SJSA1 (cell line): ENCODE measurements around the gene PYY. TPM values are rescaled to one million over a fixed set of nuclear protein-coding genes. Genes with fewer than 3 reads are reported as not detected.
A peak's percentile ranks its signal among the peaks of the same experiment; 100 is the strongest.

Source experiments
- DNase-seq, 2 experiments: peaks; one replicate each; pipeline ENCODE4 v3.0.0-alpha.2; 2015 to 2020; ENCODE audit warnings: low spot score in 2 of 2, low read depth in 1 of 2
- H3K27ac ChIP-seq: fragments of 250-450 bp; sonication (Bioruptor Pico); 2 replicates; pipeline ENCODE4 v1.5.1; 2020; ENCODE audit warnings: mild to moderate bottlenecking, moderate library complexity
- H3K27me3 ChIP-seq: fragments of 250-450 bp; sonication (Bioruptor Pico); replicated peaks from 2 replicates; pipeline ENCODE4 v1.5.1; 2020; ENCODE audit warnings: mild to moderate bottlenecking, moderate library complexity
- H3K36me3 ChIP-seq: fragments of 250-450 bp; sonication (Bioruptor Pico); 2 replicates; pipeline ENCODE4 v1.5.1; 2020; ENCODE audit warnings: mild to moderate bottlenecking
- H3K4me1 ChIP-seq: fragments of 250-450 bp; sonication (Bioruptor Pico); replicated peaks from 2 replicates; pipeline ENCODE4 v1.6.1; 2021; ENCODE audit warnings: mild to moderate bottlenecking
- H3K4me3 ChIP-seq: fragments of 250-450 bp; sonication (Bioruptor Pico); 2 replicates; pipeline ENCODE4 v1.5.1; 2020; ENCODE audit warnings: mild to moderate bottlenecking
- H3K9me3 ChIP-seq: fragments of 250-450 bp; sonication (Bioruptor Pico); replicated peaks from 2 replicates; pipeline ENCODE4 v1.5.1; 2020; ENCODE audit warnings: mild to moderate bottlenecking
- total RNA-seq: library from RNA; depleted of rRNA; stranded (reverse); fragments of >200 nt; shearing (Covaris generic); gene quantifications from 2 replicates; pipeline ENCODE4 v1.2.3, GENCODE V29; 2014; rRNA removed

PYY gene
- total RNA-seq, 1 experiment from 2014 or later = not detected

DNA sequence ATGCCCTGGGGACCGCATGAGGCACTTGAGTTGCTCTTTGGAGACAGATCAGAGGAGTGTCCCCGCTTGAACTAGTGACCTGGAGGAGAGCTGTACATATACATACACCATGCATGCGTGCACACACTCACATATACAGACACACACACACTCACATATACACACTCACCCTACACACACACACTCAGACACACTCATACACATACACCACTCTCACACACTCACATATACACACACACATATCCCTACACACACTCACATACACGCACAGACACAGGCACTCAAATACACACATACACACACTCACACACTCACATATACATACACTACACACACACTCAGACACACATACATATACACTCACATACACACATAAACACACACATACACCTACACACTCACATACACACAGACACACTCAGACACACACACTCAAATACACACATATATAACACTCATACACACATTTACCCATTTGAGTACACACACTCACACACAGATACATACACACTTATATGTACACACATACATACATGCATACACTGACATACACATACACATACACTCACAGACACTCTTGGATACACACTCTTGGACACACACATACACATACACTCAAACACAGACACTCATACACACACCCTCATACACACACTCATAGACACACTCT lies 41.0 kb downstream of the PYY start:
- H3K27me3 ChIP-seq = peaks cover 66% of the 10 kb centered on the region
- peaks cover 6% of the 10 kb centered on the region for H3K4me1 ChIP-seq
- H3K4me3 ChIP-seq = no peak overlapping the region
- DNase-seq = no peak
- no peaks in the 10 kb centered on the region for H3K9me3 ChIP-seq
- no peak overlapping the region for H3K27ac ChIP-seq
- H3K36me3 ChIP-seq = no peaks in the 10 kb centered on the region

- Histone ChIP-seq H3K36me3 (no peaks in the 10 kb centered on the region), H3K27me3 (peaks cover 70% of the 10 kb centered on the region), H3K4me3 (no peak overlapping the region), H3K4me1 (peaks cover 15% of the 10 kb centered on the region), H3K27ac (no peak overlapping the region), H3K9me3 (no peaks in the 10 kb centered on the region)
- no peak for DNase-seq
Measured at GRCh38 chr17:43911904-43912303, 41.8 kb downstream of the PYY start.

DNA sequence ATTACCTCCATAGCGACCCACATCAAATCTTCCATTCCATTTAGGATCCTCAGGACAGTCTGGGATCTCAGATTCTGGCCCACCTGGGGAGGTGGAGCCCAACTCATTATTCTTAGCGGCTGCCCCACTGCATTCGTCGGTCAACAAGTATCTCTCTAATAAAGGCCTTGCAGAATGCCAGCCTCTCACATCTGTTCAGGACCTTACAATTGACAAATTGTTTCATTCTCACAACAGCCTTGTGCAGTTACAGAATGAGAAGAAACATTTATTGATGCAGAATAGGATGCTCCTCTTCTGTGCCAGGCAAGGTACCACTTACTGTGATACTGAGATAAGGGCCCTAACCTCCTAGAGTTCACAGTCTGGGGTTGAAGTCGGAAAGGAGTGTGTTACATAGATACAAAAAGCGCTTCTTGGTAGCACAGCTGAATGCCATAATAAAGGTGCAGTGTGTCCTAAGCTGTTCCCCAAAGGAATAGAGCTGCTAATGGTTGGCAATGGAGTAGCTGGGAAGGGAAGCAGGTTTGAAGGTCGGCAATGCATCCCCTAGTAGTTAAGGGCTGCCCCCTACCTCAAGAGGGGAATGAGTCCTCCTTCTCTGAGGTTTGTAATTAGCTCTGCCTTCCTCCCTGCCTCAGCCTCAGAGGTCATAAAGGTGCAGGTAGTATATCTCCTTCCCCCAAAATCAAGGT lies 44.1 kb downstream of the PYY start:
- Histone ChIP-seq H3K9me3 (no peaks in the 10 kb centered on the region), H3K4me1 (peaks cover 23% of the 10 kb centered on the region), H3K36me3 (no peaks in the 10 kb centered on the region), H3K27ac (no peak overlapping the region), H3K4me3 (no peak overlapping the region), H3K27me3 (peaks cover 82% of the 10 kb centered on the region)
- DNase-seq = peak in 1 of 2 experiments; percentile 16

GRCh38 chr17:43907998-43908721 lies 45.6 kb downstream of the PYY start:
- H3K27me3 ChIP-seq = peaks cover 72% of the 10 kb centered on the region
- H3K27ac ChIP-seq = no peak overlapping the region
- no peaks in the 10 kb centered on the region for H3K9me3 ChIP-seq
- H3K36me3 ChIP-seq = no peaks in the 10 kb centered on the region
- DNase-seq = peak in 1 of 2 experiments; percentile 41
- H3K4me3 ChIP-seq = no peak overlapping the region
- peaks cover 23% of the 10 kb centered on the region for H3K4me1 ChIP-seq

DNA sequence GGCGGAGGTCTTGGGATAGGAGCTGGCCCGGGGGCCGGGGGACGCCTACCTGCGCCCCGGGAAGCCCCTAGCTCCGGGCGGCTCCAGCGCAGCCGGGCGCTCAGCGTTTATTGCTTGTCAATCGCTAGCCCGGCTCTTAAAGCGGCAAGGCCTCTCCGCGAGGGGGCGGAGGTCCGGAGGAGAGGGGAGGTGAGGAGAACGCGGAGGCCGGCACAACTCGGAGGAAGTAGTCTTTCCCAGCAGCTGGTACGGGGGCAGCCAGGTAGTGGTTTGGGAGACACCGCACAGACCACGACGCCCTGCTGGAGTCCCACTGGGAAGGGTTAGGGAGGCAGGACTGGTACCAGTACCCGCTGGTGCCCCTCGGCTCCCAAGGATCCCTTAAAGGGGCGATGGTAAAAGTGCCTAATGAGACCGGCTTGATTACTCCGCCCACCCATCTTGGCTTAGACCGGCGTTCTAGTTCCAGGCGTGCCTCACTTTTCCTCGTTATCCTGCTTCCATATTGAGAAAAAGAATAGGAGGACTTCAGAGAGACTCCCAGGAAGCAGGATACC lies 46.2 kb downstream of the PYY start, which contains the start of gene MPP2:
MPP2 (minus strand) TSS at position 112 of the 557 bp plus-strand sequence. CDS start 3,076 bp downstream, outside the sequence.
- peaks cover 23% of the 10 kb centered on the region for H3K4me1 ChIP-seq
- peak; percentile 59 to 65 for DNase-seq
- peaks cover 67% of the 10 kb centered on the region for H3K27me3 ChIP-seq
- H3K9me3 ChIP-seq = no peaks in the 10 kb centered on the region
- H3K36me3 ChIP-seq = no peaks in the 10 kb centered on the region
- no peak within 1 kb of the TSS for H3K27ac ChIP-seq
- H3K4me3 ChIP-seq = peak within 1 kb of the TSS; percentile 28

DNA sequence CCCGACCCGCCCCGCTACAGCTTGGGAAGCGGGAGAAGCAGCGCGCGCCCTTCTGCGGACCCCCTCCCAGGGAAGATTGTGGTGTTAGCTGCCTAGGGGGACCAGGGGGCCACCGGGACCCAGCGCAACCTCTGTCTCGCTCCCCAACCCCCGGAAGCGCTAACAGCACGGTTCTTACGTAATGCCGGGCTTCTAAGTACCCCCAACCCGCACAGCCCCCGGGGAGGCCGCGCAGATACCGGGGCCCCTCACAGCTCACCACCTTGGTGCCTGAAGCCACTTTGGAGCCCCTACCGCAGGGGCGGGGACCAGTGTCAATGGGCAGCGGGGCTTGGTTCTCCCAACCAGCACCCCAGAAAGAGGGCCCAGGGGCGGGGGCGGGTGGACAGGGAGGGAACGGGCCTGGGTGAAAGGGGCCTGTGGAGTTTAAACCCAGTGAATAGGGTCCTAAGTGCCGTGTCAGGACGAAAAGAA lies 46.8 kb downstream of the PYY start:
- Histone ChIP-seq H3K27me3 (peaks cover 66% of the 10 kb centered on the region), H3K9me3 (no peaks in the 10 kb centered on the region), H3K36me3 (no peaks in the 10 kb centered on the region), H3K4me1 (peaks cover 23% of the 10 kb centered on the region), H3K4me3 (peak overlapping the region; percentile 28), H3K27ac (no peak overlapping the region)
- no peak for DNase-seq

GRCh38 chr17:43905985-43906852 lies 47.5 kb downstream of the PYY start:
- DNase-seq = peak; percentile 42 to 73
- Histone ChIP-seq H3K27ac (no peak overlapping the region), H3K4me3 (no peak overlapping the region), H3K27me3 (peaks cover 59% of the 10 kb centered on the region), H3K4me1 (peaks cover 23% of the 10 kb centered on the region), H3K9me3 (no peaks in the 10 kb centered on the region), H3K36me3 (no peaks in the 10 kb centered on the region)

DNA sequence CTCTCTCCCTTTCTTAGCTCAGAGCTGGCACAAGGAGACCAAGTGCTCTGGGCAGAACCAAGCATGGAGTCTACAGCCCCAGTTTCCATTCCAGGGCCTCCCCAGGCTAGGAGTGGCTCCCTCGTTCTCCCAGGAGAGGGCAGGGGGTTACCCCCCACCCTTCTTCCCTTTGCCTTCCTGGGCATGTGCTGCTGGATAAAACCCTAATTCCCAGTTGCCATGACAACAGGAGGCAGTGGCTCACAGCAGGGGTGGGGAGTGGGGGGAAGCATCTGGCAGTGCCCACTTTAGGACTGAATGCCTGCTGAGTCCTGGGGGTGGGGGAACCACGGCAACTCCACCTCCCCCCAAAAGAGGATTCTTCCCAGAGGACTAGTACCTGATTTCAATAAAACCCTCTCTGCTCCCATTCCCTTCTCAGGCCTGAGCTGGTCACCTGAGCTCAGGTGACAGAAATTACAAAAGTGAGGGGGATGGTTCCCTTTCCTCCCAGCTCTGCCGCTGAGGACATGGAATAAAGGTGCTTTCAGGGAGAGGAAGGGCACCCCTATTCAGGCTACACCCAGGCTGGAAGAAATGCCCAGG lies 48.2 kb downstream of the PYY start:
- Histone ChIP-seq H3K9me3 (no peaks in the 10 kb centered on the region), H3K4me3 (no peak overlapping the region), H3K4me1 (peaks cover 27% of the 10 kb centered on the region), H3K27ac (no peak overlapping the region), H3K27me3 (peaks cover 56% of the 10 kb centered on the region), H3K36me3 (no peaks in the 10 kb centered on the region)
- DNase-seq = no peak

Other genes starting within 250 kb of the PYY start
- 0.37 TPM in 1 of 2 replicates, not detected in the other for gene SOST, start 195.1 kb downstream of the PYY start, total RNA-seq
- 39.7 and 55.1 TPM in 2 replicates for gene DUSP3, start 175.0 kb downstream of the PYY start, total RNA-seq
- gene CFAP97D1, start 173.5 kb downstream of the PYY start, total RNA-seq = not detected in 2 replicates
- gene MPP3, start 120.8 kb downstream of the PYY start, total RNA-seq = 2.4 and 6.4 TPM in 2 replicates
- gene CD300LG, start 106.8 kb downstream of the PYY start, total RNA-seq = not detected in 2 replicates
- gene MPP2, start 46.4 kb downstream of the PYY start, total RNA-seq = 0.13 and 1.2 TPM in 2 replicates
- gene PPY, start 11.5 kb downstream of the PYY start, total RNA-seq = not detected in 2 replicates
- 2.8 and 3.3 TPM in 2 replicates for gene NAGS, start 50.7 kb upstream of the PYY start, total RNA-seq
- 77.4 and 78.7 TPM in 2 replicates for gene TMEM101, start 61.0 kb upstream of the PYY start, total RNA-seq
- gene LSM12, start 112.7 kb upstream of the PYY start, total RNA-seq = 44.0 and 69.7 TPM in 2 replicates
- gene G6PC3, start 116.8 kb upstream of the PYY start, total RNA-seq = 24.4 and 36.2 TPM in 2 replicates
- gene HDAC5, start 169.7 kb upstream of the PYY start, total RNA-seq = 143 and 298 TPM in 2 replicates
- gene HROB, start 188.0 kb upstream of the PYY start, total RNA-seq = 10.1 and 10.2 TPM in 2 replicates
- gene ASB16, start 216.8 kb upstream of the PYY start, total RNA-seq = not detected in 2 replicates
- 22.6 and 42.6 TPM in 2 replicates for gene TMUB2, start 233.0 kb upstream of the PYY start, total RNA-seq
- gene ATXN7L3, start 245.9 kb upstream of the PYY start, total RNA-seq = 62.6 and 67.4 TPM in 2 replicates